COLO668 (cell line): ENCODE measurements around the gene PRSS35.
"Not testable (repeated sequence)": the region's sequence is repeated elsewhere in the genome, so short reads cannot be mapped to it uniquely, and the experiment has no call there.

Source experiments
- DNase-seq: peaks from one replicate; lab custom pipeline; 2025; ENCODE audit not compliant: unreplicated experiment; lab: John Stamatoyannopoulos, UW

Gene PRSS35

GRCh38 chr6:83514866-83515466 is 2.6 kb downstream of the PRSS35 start:
- DNase-seq, result peak; percentile 18

GRCh38 chr6:83517500-83517899 is 5.2 kb downstream of the PRSS35 start:
- DNase-seq, result no peak

GRCh38 chr6:83518816-83519480 is 6.6 kb downstream of the PRSS35 start:
- DNase-seq, result no peak

GRCh38 chr6:83536034-83536646 is 23.8 kb downstream of the PRSS35 start:
- peak; percentile 39 for DNase-seq

- DNase-seq, result no peak
Measured at GRCh38 chr6:83536647-83537589, 24.6 kb downstream of the PRSS35 start.

- DNase-seq, result no peak
Measured at GRCh38 chr6:83539678-83540077, 27.3 kb downstream of the PRSS35 start.

- DNase-seq, result no peak
Measured at GRCh38 chr6:83546636-83547035, 34.3 kb downstream of the PRSS35 start.

- not testable (repeated sequence) for DNase-seq
Measured at GRCh38 chr6:83550482-83550881, 38.1 kb downstream of the PRSS35 start.

- not testable (repeated sequence) for DNase-seq
Measured at GRCh38 chr6:83551748-83552147, 39.4 kb downstream of the PRSS35 start.

- no peak for DNase-seq
Measured at GRCh38 chr6:83556871-83557270, 44.5 kb downstream of the PRSS35 start.

- no peak for DNase-seq
Measured at GRCh38 chr6:83558975-83559374, 46.6 kb downstream of the PRSS35 start.

- DNase-seq, result not testable (repeated sequence)
Measured at GRCh38 chr6:83571663-83572185, 59.4 kb downstream of the PRSS35 start.

GRCh38 chr6:83574783-83575182 is 62.4 kb downstream of the PRSS35 start:
- DNase-seq, result no peak
